Body of pancreas (tissue), 4 donors: ENCODE data around the gene PHB1. TPM values are rescaled to one million over a fixed set of nuclear protein-coding genes. Genes with fewer than 3 reads are reported as not detected.
A peak's percentile ranks its signal among the peaks of the same experiment; 100 is the strongest.

Experiments used
- ATAC-seq: fragments of 150-250 bp; one replicate; pipeline ENCODE4 v1.9.1; 2016
- DNase-seq, 4 donors: peaks; one replicate each; pipeline ENCODE4 v3.0.0-alpha.2; 2019
- H3K27ac ChIP-seq, 4 donors: fragments of 200-600 bp; sonication (generic); 1 replicate in 3 of 4; 2 replicates in 1 of 4; pipeline versions ENCODE4 v1.5.1 to v1.6.1; 2016 to 2019; ENCODE audit warnings: mild to moderate bottlenecking in 1 of 4, mixed read lengths in 1 of 4, moderate library complexity in 1 of 4
- H3K27me3 ChIP-seq, 2 donors: fragments of 200-600 bp; sonication (generic); one replicate each; pipeline ENCODE4 v1.6.0; 2016; ENCODE audit warnings: mild to moderate bottlenecking in 1 of 2
- H3K36me3 ChIP-seq, 2 donors: fragments of 200-600 bp; sonication (generic); replicated peaks in 1 of 2; 2 replicates each; pipeline ENCODE4 v1.5.1; 2016; ENCODE audit warnings: low read depth in 2 of 2; ENCODE audit not compliant: insufficient read depth in 1 of 2
- H3K4me1 ChIP-seq: fragments of 200-600 bp; sonication (generic); one replicate; pipeline ENCODE4 v1.6.0; 2016
- H3K4me3 ChIP-seq, 2 donors: fragments of 200-600 bp; sonication (generic); 1 replicate in 1 of 2; 2 replicates in 1 of 2; pipeline ENCODE4 v1.5.1; 2016 to 2019
- H3K9me3 ChIP-seq, 3 donors: fragments of 200-600 bp; sonication (generic); 1 replicate in 2 of 3; 2 replicates in 1 of 3; pipeline ENCODE4 v1.5.1; 2016
- CTCF ChIP-seq, 7 experiments: fragments of 450-650 bp in 4 of 7; fragments of 200-600 bp in 3 of 7; sonication (generic) in 3 of 7; IDR thresholded peaks; one replicate each; pipeline ENCODE4 v1.5.1; 2016 to 2019; ENCODE audit warnings: antibody characterized with exemption in 7 of 7
- POLR2A ChIP-seq, 3 donors: fragments of 450-650 bp; IDR thresholded peaks; one replicate each; pipeline ENCODE4 v1.6.1; 2016; ENCODE audit warnings: antibody characterized with exemption in 3 of 3, mild to moderate bottlenecking in 2 of 3
- WGBS, 2 donors: methylation state at CpG; one replicate each; pipeline ENCODE4 v1.1.5; 2017; 5-methylcytosine and 5-hydroxymethylcytosine counted together
- intact Hi-C: fragments of 100-400 bp; cut with DNase I; formaldehyde crosslinking; loops from one replicate; pipeline ENCODE4 v1.15.1; 2023
- total RNA-seq, 2 donors: library from RNA; depleted of rRNA; stranded (reverse); fragments of >200 nt; gene quantifications; one replicate each; pipeline ENCODE4 v1.1.0, GENCODE V29; 2016

The PHB1 gene
- total RNA-seq, 2 donors from 2014 or later: 37.1 to 38.6 TPM

- ATAC-seq (no peak), DNase-seq (peak in 1 of 4 donors; percentile 2)
- H3K36me3 ChIP-seq: no peaks in the 10 kb centered on the region
- no peaks in the 10 kb centered on the region for H3K9me3 ChIP-seq
- WGBS, 2 donors: 91 to 95% methylated on average over 2 of the region's 2 CpGs
- H3K27ac ChIP-seq: no peak overlapping the region
- intact Hi-C loops: no loop called here
- no peak overlapping the region for H3K4me3 ChIP-seq
- H3K4me1 ChIP-seq: peaks cover 15% of the 10 kb centered on the region
- TF ChIP-seq CTCF (IDR thresholded peaks at IDR 0.05) (no peak), POLR2A (IDR thresholded peaks at IDR 0.05) (no peak)
- no peaks in the 10 kb centered on the region for H3K27me3 ChIP-seq
These were observed 50.6 kb downstream of the PHB1 start for GRCh38 chr17:49364119-49364518.

GRCh38 chr17:49363251-49363650 is 51.4 kb downstream of the PHB1 start:
- H3K27ac ChIP-seq: peak overlapping the region in 2 of 4 donors; percentile 91 to 93
- intact Hi-C loops: no loop called here
- no peak for DNase-seq
- H3K9me3 ChIP-seq: no peaks in the 10 kb centered on the region
- no peaks in the 10 kb centered on the region for H3K36me3 ChIP-seq
- peaks cover 24% of the 10 kb centered on the region for H3K4me1 ChIP-seq
- 92 to 94% methylated on average over 4 of the region's 4 CpGs for WGBS, 2 donors
- no peak for TF ChIP-seq CTCF (IDR thresholded peaks at IDR 0.05)
- TF ChIP-seq POLR2A (IDR thresholded peaks at IDR 0.05): no peak
- no peaks in the 10 kb centered on the region for H3K27me3 ChIP-seq
- no peak overlapping the region for H3K4me3 ChIP-seq
- no peak for ATAC-seq

GRCh38 chr17:49362723-49363117 is 52.0 kb downstream of the PHB1 start:
- no peak for ATAC-seq
- WGBS, 2 donors: 9 to 10% methylated on average over 10 of the region's 10 CpGs
- intact Hi-C loops: no loop called here

GRCh38 chr17:49361902-49362722 is 52.6 kb downstream of the PHB1 start, which contains the start of gene ZNF652:
TSS of gene ZNF652 (minus strand) at chr17:49362250. CDS start at chr17:49317725, 44,525 bp downstream.
- intact Hi-C loops: no loop called here

More at GRCh38 chr17:49362723-49363117, 52.0 kb downstream of the PHB1 start:
- Histone ChIP-seq H3K4me3 (peak overlapping the region in 1 of 2 donors; percentile 21), H3K27me3 (no peaks in the 10 kb centered on the region), H3K9me3 (no peaks in the 10 kb centered on the region), H3K4me1 (peaks cover 29% of the 10 kb centered on the region), H3K27ac (peak overlapping the region; percentile 91 to 93 (median 91)), H3K36me3 (no peaks in the 10 kb centered on the region)
- TF ChIP-seq POLR2A (IDR thresholded peaks at IDR 0.05) (no peak), CTCF (IDR thresholded peaks at IDR 0.05) (no peak)
- DNase-seq: peak in 1 of 4 donors; percentile 7

More at GRCh38 chr17:49361902-49362722, 52.6 kb downstream of the PHB1 start, which contains the start of gene ZNF652:
- no peaks in the 10 kb centered on the region for H3K36me3 ChIP-seq
- H3K4me1 ChIP-seq: peaks cover 32% of the 10 kb centered on the region
- no peaks in the 10 kb centered on the region for H3K27me3 ChIP-seq
- TF ChIP-seq CTCF (IDR thresholded peaks at IDR 0.05) (peak in 1 of 7 experiments; percentile 9), POLR2A (IDR thresholded peaks at IDR 0.05) (peak in 2 of 3 donors; percentile 34 to 45)
- H3K27ac ChIP-seq: peak within 1 kb of the TSS; percentile 91 to 93 (median 91)
- no peaks in the 10 kb centered on the region for H3K9me3 ChIP-seq
- peak; percentile 93 for ATAC-seq
- 0% methylated on average over 24 to 42 of the region's 106 CpGs for WGBS, 2 donors
- DNase-seq: peak; percentile 98
- H3K4me3 ChIP-seq: peak within 1 kb of the TSS; percentile 74 to 96
